H9 (cell line): ENCODE data around the gene SYMPK. TPM values are rescaled to one million over a fixed set of nuclear protein-coding genes. Genes with fewer than 3 reads are reported as not detected.

ENCODE experiments used
- DNase-seq: peaks from one replicate; pipeline ENCODE4 v3.0.0-alpha.2; 2017
- H2AFZ ChIP-seq: one replicate; pipeline ENCODE4 v1.6.1; 2013; ENCODE audit warnings: mild to moderate bottlenecking, low read length, control low read depth, moderate library complexity
- H2AK5ac ChIP-seq: 2 replicates; pipeline ENCODE4 v1.6.1; 2013; ENCODE audit warnings: low read length, control low read depth, mixed read lengths; ENCODE audit not compliant: insufficient read length
- H2BK120ac ChIP-seq: one replicate; pipeline ENCODE4 v1.6.1; 2013; ENCODE audit warnings: low read depth, mild to moderate bottlenecking, low read length, control low read depth, inconsistent platforms; ENCODE audit not compliant: poor library complexity, severe bottlenecking
- H2BK12ac ChIP-seq: 2 replicates; pipeline ENCODE4 v1.6.1; 2013; ENCODE audit warnings: low read length, control low read depth, mixed read lengths, low read depth; ENCODE audit not compliant: insufficient read length
- H2BK15ac ChIP-seq: 2 replicates; pipeline ENCODE4 v1.6.1; 2013; ENCODE audit warnings: low read depth, low read length, control low read depth
- H2BK20ac ChIP-seq: one replicate; pipeline ENCODE4 v1.6.1; 2013; ENCODE audit warnings: low read depth, mild to moderate bottlenecking, low read length, control low read depth, inconsistent platforms; ENCODE audit not compliant: poor library complexity, severe bottlenecking
- H2BK5ac ChIP-seq: 2 replicates; pipeline ENCODE4 v1.6.1; 2013; ENCODE audit warnings: low read length, control low read depth, mixed read lengths; ENCODE audit not compliant: insufficient read length
- H3K14ac ChIP-seq: 2 replicates; pipeline ENCODE4 v1.6.1; 2013; ENCODE audit warnings: low read length, control low read depth; ENCODE audit not compliant: insufficient read depth
- H3K18ac ChIP-seq: 2 replicates; pipeline ENCODE4 v1.6.1; 2013; ENCODE audit warnings: low read depth, mild to moderate bottlenecking, mixed read lengths, low read length, control low read depth; ENCODE audit not compliant: insufficient read length
- H3K23ac ChIP-seq: 2 replicates; pipeline ENCODE4 v1.6.1; 2013; ENCODE audit warnings: low read length, control low read depth, mixed read lengths, low read depth; ENCODE audit not compliant: insufficient read length
- H3K23me2 ChIP-seq: 2 replicates; pipeline ENCODE4 v1.6.1; 2013; ENCODE audit warnings: low read depth, mild to moderate bottlenecking, mixed read lengths, low read length, control low read depth; ENCODE audit not compliant: insufficient read length, poor library complexity, severe bottlenecking
- H3K27ac ChIP-seq: 2 replicates; pipeline ENCODE4 v1.5.1; 2013; ENCODE audit warnings: low read length, control low read depth, mixed read lengths, low read depth; ENCODE audit not compliant: insufficient read length
- H3K27me3 ChIP-seq: 2 replicates; pipeline ENCODE4 v1.6.1; 2013; ENCODE audit warnings: low read length, control low read depth, inconsistent platforms; ENCODE audit not compliant: insufficient read depth
- H3K4ac ChIP-seq: 2 replicates; pipeline ENCODE4 v1.6.1; 2013; ENCODE audit warnings: low read depth, mild to moderate bottlenecking, control low read depth, inconsistent platforms, low read length, moderate library complexity
- H3K4me1 ChIP-seq: 2 replicates; pipeline ENCODE4 v1.6.1; 2013; ENCODE audit warnings: low read length, control low read depth, inconsistent platforms; ENCODE audit not compliant: insufficient read depth
- H3K4me2 ChIP-seq: 2 replicates; pipeline ENCODE4 v1.6.1; 2013; ENCODE audit warnings: low read length, control low read depth, mixed read lengths; ENCODE audit not compliant: insufficient read length, insufficient read depth
- H3K56ac ChIP-seq: 2 replicates; pipeline ENCODE4 v1.6.1; 2013; ENCODE audit warnings: low read depth, mild to moderate bottlenecking, mixed read lengths, low read length, control low read depth; ENCODE audit not compliant: insufficient read length
- H3K79me1 ChIP-seq: 2 replicates; pipeline ENCODE4 v1.6.1; 2013; ENCODE audit warnings: low read depth, mild to moderate bottlenecking, moderate library complexity, low read length, control low read depth, inconsistent platforms; ENCODE audit not compliant: insufficient read depth, poor library complexity, severe bottlenecking
- H3K79me2 ChIP-seq: 2 replicates; pipeline ENCODE4 v1.6.1; 2013; ENCODE audit warnings: low read length, control low read depth, inconsistent platforms; ENCODE audit not compliant: insufficient read depth
- H3K9ac ChIP-seq: 2 replicates; pipeline ENCODE4 v1.6.1; 2013; ENCODE audit warnings: low read length, control low read depth, mixed read lengths; ENCODE audit not compliant: insufficient read length; ENCODE audit errors: extremely low read depth
- H3K9me3 ChIP-seq: one replicate; pipeline ENCODE4 v1.6.1; 2013; ENCODE audit warnings: low read depth, low read length, inconsistent platforms; ENCODE audit not compliant: control insufficient read depth
- H3T11ph ChIP-seq: one replicate; pipeline ENCODE4 v1.6.1; 2013; ENCODE audit warnings: mild to moderate bottlenecking, low read length, control low read depth, inconsistent platforms
- H4K20me1 ChIP-seq: one replicate; pipeline ENCODE4 v1.6.1; 2013; ENCODE audit not compliant: control insufficient read depth, insufficient read length, insufficient read depth
- H4K5ac ChIP-seq: 2 replicates; pipeline ENCODE4 v1.6.1; 2013; ENCODE audit warnings: low read depth, mild to moderate bottlenecking, mixed read lengths, low read length, control low read depth; ENCODE audit not compliant: insufficient read length
- H4K8ac ChIP-seq: replicated peaks from 2 replicates; pipeline ENCODE4 v1.6.1; 2013; ENCODE audit warnings: low read length, control low read depth, mixed read lengths, low read depth; ENCODE audit not compliant: insufficient read length
- H4K91ac ChIP-seq: 2 replicates; pipeline ENCODE4 v1.6.1; 2013; ENCODE audit warnings: low read depth, mild to moderate bottlenecking, moderate library complexity, mixed read lengths, low read length, control low read depth; ENCODE audit not compliant: insufficient read length
- H3K27ac Mint-ChIP-seq, 3 experiments: 2 replicates in 2 of 3; 3 replicates in 1 of 3; pipeline ENCODE4 v1.8.0; 2020 to 2021; ENCODE audit warnings: mixed read lengths in 3 of 3, mild to moderate bottlenecking in 1 of 3, moderate library complexity in 1 of 3
- H3K27me3 Mint-ChIP-seq: 2 replicates; pipeline ENCODE4 v1.8.0; 2021; ENCODE audit warnings: low read depth, mild to moderate bottlenecking, moderate library complexity, mixed read lengths
- H3K36me3 Mint-ChIP-seq, 3 experiments: 2 replicates in 2 of 3; 3 replicates in 1 of 3; pipeline ENCODE4 v1.8.0; 2020 to 2021; ENCODE audit warnings: low read depth in 3 of 3, mixed read lengths in 3 of 3; ENCODE audit not compliant: insufficient read depth in 1 of 3
- H3K4me1 Mint-ChIP-seq, 2 experiments: 2 replicates each; pipeline ENCODE4 v1.8.0; 2020; ENCODE audit warnings: mixed read lengths in 2 of 2
- H3K4me3 Mint-ChIP-seq, 2 experiments: 2 replicates in 1 of 2; 3 replicates in 1 of 2; pipeline ENCODE4 v1.8.0; 2020 to 2021; ENCODE audit warnings: mild to moderate bottlenecking in 2 of 2, mixed read lengths in 2 of 2, moderate library complexity in 1 of 2
- H3K9me3 Mint-ChIP-seq, 2 experiments: 2 replicates in 1 of 2; 3 replicates in 1 of 2; pipeline ENCODE4 v1.8.0; 2020; ENCODE audit warnings: mild to moderate bottlenecking in 2 of 2, mixed read lengths in 2 of 2, moderate library complexity in 1 of 2
- CTCF ChIP-seq: fragments of 200-600 bp; sonication (generic); conservative IDR thresholded peaks from 3 replicates; pipeline ENCODE4 v1.8.0; 2021; ENCODE audit warnings: antibody characterized with exemption, mild to moderate bottlenecking
- WGBS: extraction: QIAGEN DNeasy Blood & Tissue Kit; methylation state at CpG from one replicate; pipeline ENCODE4 v1.1.7; 2013; ENCODE audit warnings: missing lambda C conversion rate, low lambda C conversion rate, mixed read lengths; ENCODE audit not compliant: insufficient read length; ENCODE audit errors: extremely low coverage; 5-methylcytosine and 5-hydroxymethylcytosine counted together
- total RNA-seq: library from RNA; stranded (reverse); gene quantifications from 2 replicates; pipeline ENCODE4 v1.2.1, GENCODE V29; 2021

Gene SYMPK
- total RNA-seq, 1 experiment from 2014 or later: 104 TPM

- H3K14ac ChIP-seq: no peak overlapping the region
- H3K9ac ChIP-seq: no peak overlapping the region
- no peak overlapping the region for H3K4me2 ChIP-seq
- H2BK5ac ChIP-seq: no peak overlapping the region
- H3K9me3 ChIP-seq: no peaks in the 10 kb centered on the region
- H2BK15ac ChIP-seq: no peak overlapping the region
- no peak overlapping the region for H4K8ac ChIP-seq
- peaks cover 6% of the 10 kb centered on the region for H3K23me2 ChIP-seq
- H2AK5ac ChIP-seq: no peak overlapping the region
- no peak overlapping the region for H3K23ac ChIP-seq
- H4K91ac ChIP-seq: no peak overlapping the region
- no peak overlapping the region for H2BK20ac ChIP-seq
- H3K27me3 ChIP-seq: no peaks in the 10 kb centered on the region; the same call in 1 of the 2 replicates
- no peaks in the 10 kb centered on the region for H4K20me1 ChIP-seq
- peak; percentile 23 for DNase-seq
- peaks cover 3% of the 10 kb centered on the region; the same call in 1 of the 2 replicates for H3K4me1 ChIP-seq
- H2BK12ac ChIP-seq: no peak overlapping the region
- H3K4me1 Mint-ChIP-seq: peaks cover 19 to 35% of the 10 kb centered on the region in 2 experiments
- H3K4ac ChIP-seq: no peak overlapping the region
- H3T11ph ChIP-seq: no peak overlapping the region
- no peak overlapping the region; a peak in 1 of 5 replicates for H3K4me3 Mint-ChIP-seq
- no peaks in the 10 kb centered on the region for H3K9me3 Mint-ChIP-seq
- H2BK120ac ChIP-seq: no peak overlapping the region
- peaks cover 18 to 44% (median 37%) of the 10 kb centered on the region in 3 experiments for H3K36me3 Mint-ChIP-seq
- H3K18ac ChIP-seq: no peak overlapping the region
- no peak overlapping the region for H4K5ac ChIP-seq
- no CpG with 5 or more reads among the region's 4 CpGs for WGBS
- H3K79me1 ChIP-seq: no peaks in the 10 kb centered on the region
- no peak overlapping the region for H2AFZ ChIP-seq
- H3K56ac ChIP-seq: no peak overlapping the region
- H3K27me3 Mint-ChIP-seq: peaks cover 19% of the 10 kb centered on the region
- H3K27ac Mint-ChIP-seq: no peak overlapping the region
- no peak overlapping the region for H3K27ac ChIP-seq
- H3K79me2 ChIP-seq: no peaks in the 10 kb centered on the region
- TF ChIP-seq CTCF: no peak
Observed at GRCh38 chr19:45784096-45784495, 78.9 kb downstream of the SYMPK start.
